Activated CD4-positive, alpha-beta T cell treated with anti-CD3 and anti-CD28 coated beads, Interleukin-2, amount 50 U/mL, for 4 hours (primary cell): ENCODE data around the gene GNAL.
"Not testable (repeated sequence)": the region's sequence is repeated elsewhere in the genome, so short reads cannot be mapped to it uniquely, and the experiment has no call there.

Experiments used
- DNase-seq, 2 experiments: peaks; one replicate each; pipeline ENCODE4 v3.0.0-alpha.2; 2020

GNAL gene

GRCh38 chr18:11884396-11885030, 195.4 kb downstream of the GNAL start:
- no peak for DNase-seq

GRCh38 chr18:11885278-11885947, 196.3 kb downstream of the GNAL start:
- DNase-seq, result no peak

- DNase-seq, result no peak
Measured at GRCh38 chr18:11886577-11887110, 197.6 kb downstream of the GNAL start.

- no peak for DNase-seq
Measured at GRCh38 chr18:11887328-11888128, 198.5 kb downstream of the GNAL start.

- DNase-seq, result no peak
Measured at GRCh38 chr18:11888726-11889125, 199.7 kb downstream of the GNAL start.

- no peak for DNase-seq
Measured at GRCh38 chr18:11889284-11889683, 200.2 kb downstream of the GNAL start.

GRCh38 chr18:11891737-11892136, 202.7 kb downstream of the GNAL start:
- DNase-seq, result no peak

- DNase-seq, result not testable (repeated sequence)
Measured at GRCh38 chr18:11892438-11892837, 203.4 kb downstream of the GNAL start.

GRCh38 chr18:11897781-11898180, 208.7 kb downstream of the GNAL start:
- no peak for DNase-seq

- no peak for DNase-seq
Measured at GRCh38 chr18:11899063-11899462, 210.0 kb downstream of the GNAL start.

- DNase-seq, result no peak
Measured at GRCh38 chr18:11901826-11902438, 212.9 kb downstream of the GNAL start.

GRCh38 chr18:11902522-11903292, 213.6 kb downstream of the GNAL start:
- DNase-seq, result no peak

- no peak for DNase-seq
Measured at GRCh38 chr18:11905613-11906012, 216.5 kb downstream of the GNAL start.

GRCh38 chr18:11906176-11906575, 217.1 kb downstream of the GNAL start:
- no peak for DNase-seq

GRCh38 chr18:11906926-11907874, 218.1 kb downstream of the GNAL start:
- no peak for DNase-seq

GRCh38 chr18:11908182-11909060, 219.4 kb downstream of the GNAL start, which contains the start of gene MPPE1:
Gene MPPE1 (minus strand): TSS chr18:11908317. CDS start chr18:11897264, 11,053 bp downstream.
- DNase-seq, result peak; percentile 71 to 75

- DNase-seq, result peak; percentile 6 to 20
Measured at GRCh38 chr18:11909061-11909455, 220.0 kb downstream of the GNAL start.

GRCh38 chr18:11909591-11910026, 220.5 kb downstream of the GNAL start:
- DNase-seq, result no peak

GRCh38 chr18:11916880-11917279, 227.8 kb downstream of the GNAL start:
- not testable (repeated sequence) for DNase-seq

GRCh38 chr18:11919522-11919921, 230.5 kb downstream of the GNAL start:
- DNase-seq, result not testable (repeated sequence)
